GM18526 (cell line): ENCODE measurements around the gene PDHX.

Source experiments
- POLR2A ChIP-seq: IDR thresholded peaks from 3 replicates; pipeline ENCODE4 v1.6.1; 2011; ENCODE audit not compliant: insufficient read length; ENCODE audit errors: extremely low read depth

PDHX gene

DNA sequence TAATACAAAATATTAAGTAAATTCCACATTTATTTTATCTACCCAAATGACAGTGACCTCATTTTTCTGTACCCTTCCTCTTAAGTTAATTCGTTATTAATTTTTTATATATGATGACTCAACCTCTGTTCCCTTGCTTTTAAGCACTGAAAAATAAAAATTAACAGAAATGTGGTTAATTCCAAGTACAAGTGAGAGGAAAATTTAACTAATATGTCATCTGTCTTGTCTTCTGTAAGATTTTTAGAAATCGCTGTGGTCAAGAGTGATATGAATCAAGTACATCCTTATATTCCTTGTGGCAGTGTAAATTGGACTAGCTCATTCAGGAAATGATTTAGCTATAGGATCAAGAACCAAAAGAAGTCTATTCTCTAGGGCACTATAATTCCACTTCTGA, 74.5 kb downstream of the PDHX start:
- TF ChIP-seq POLR2A: no peak

DNA sequence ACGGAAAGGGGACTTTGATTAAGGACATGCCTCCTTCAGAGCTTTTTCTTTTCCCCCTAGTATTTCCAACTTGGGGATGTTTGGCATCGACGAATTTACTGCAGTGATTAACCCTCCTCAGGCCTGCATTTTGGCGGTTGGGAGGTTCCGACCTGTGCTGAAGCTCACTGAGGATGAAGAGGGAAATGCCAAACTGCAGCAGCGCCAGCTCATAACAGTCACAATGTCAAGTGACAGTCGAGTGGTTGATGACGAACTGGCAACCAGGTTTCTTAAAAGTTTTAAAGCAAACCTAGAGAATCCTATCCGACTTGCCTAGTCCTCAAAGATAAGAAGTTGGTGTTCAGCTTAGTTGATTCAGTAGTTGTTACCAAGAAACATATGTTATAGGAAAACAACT, 78.4 kb downstream of the PDHX start:
- no peak for TF ChIP-seq POLR2A

DNA sequence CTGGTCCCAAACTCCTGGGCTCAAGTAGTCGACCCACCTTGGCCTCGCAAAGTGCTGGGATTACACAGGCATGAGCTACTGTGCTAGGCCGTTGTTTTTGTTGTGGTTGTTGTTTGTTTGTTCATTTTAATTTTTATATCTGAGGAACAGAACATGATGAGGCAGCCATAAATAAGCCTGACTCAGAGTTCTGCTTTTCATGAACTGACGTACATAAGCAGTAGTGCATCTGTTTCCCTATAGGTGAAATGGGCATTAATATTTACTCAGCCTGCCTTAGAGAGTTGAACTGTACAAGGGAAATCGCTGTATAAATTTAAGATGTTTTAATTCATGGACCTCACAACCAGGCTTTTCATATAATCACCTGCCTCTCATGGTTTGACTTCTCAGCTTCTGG, 80.5 kb downstream of the PDHX start:
- no peak for TF ChIP-seq POLR2A

DNA sequence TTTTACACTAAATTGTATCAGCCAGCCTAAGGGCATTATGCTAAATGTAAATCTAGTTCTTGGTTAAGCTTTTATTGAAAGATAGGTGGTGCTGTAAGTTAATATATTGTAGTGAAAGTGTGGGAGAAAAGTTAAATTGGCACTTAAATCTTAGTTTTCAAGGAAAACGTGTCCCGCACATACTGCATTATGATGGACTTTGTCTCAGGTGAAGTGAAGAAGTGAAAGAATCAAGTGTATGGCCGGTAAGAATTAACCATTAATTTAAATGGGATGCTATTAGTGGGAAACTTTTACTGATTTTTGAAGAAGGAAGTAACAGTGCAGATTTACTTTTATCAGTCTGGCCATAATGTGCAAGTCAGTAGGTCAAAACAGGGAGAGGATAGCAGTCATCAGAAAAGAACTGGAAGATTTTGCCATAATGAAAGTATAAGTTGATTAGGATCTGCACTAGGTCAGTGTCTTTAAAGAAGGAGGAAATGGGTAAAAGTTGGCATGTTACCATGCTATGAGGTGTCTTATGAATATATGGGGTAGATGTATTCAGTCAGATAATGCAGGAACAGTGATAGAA, 81.6 kb downstream of the PDHX start:
- no peak for TF ChIP-seq POLR2A

DNA sequence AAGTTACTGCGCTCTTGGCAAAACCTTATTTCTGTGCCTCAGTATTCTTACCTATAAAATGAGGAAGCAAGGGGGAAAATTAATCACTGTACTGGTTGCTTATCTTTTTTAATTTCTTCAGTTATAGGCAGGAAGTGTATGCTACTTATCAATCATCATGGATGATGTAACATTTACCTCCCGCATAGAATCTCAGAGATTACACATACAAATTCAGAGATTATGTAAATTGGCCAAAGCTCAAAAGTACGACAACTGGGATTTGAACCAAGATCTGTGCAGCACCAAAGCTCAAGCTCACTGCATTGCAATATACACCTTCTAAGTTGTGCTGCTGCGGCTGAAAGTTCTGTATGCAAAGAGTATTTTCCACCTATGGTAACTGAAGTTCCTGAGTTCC, 83.0 kb downstream of the PDHX start:
- TF ChIP-seq POLR2A: no peak

DNA sequence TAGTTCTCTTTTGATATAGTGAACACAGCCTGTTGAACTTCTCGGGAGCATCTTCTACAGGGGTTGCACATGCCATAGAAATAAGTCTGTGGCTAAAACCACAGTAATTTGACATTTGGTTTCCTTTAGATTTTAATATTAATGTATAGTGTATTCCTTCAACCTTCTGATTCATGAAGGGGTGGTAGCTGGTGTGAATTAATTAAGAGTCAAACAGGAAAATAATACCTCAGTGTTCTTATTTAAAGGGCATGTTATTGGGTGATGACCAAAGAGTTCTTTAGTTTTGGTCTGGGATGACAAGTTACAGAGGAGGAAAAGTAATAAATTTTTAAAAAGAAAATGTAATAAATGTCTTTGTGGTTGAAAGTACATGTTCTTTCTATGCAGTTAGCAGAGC, 86.8 kb downstream of the PDHX start:
- TF ChIP-seq POLR2A: no peak

DNA sequence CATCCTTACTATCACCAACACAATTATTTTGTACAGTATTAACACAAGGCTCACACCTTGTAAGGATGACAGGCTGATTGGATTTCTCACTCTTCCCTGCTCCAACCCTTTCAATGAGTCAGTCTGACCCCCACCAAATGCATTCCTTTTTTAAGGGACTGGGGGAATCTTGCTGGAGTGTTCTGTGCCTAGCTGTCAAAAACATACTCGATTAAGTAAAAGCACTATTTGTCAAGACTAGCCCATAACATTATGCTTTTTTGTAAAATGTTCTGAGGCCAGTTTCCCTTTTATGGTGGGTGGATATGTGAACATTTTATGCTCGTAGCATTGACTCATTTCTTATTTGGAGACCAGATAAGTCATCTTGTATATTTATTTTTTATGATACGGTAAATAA, 87.2 kb downstream of the PDHX start:
- no peak for TF ChIP-seq POLR2A

DNA sequence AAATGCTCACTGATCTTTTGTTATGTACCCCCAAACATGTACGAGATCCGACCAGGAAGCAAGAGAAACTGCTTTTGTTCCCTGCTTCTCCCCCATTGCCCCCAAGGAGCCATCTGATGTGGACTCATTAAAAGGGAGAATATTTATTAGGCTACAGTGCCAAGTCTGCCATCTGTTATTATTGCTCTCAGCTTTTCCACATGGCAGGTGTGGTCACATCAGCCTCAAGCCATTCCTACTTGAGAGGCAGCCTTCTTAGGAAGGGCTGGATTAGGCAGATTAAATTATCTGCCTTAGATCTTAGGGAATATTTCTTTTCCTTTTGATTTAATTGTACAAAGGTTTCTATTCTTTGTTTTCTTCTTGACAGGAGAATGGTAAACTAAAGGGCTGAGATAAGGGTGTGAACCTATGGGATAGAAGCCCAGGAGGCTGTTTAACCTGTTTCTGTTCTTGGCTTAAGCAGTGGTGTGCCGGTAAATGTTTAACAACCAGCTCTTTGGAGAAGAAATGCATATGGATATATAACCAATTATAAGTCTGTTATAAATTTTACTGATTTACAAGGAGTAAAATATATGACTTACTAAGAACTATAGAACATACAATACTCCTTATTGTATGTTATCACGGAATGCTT, 88.8 kb downstream of the PDHX start:
- no peak for TF ChIP-seq POLR2A

DNA sequence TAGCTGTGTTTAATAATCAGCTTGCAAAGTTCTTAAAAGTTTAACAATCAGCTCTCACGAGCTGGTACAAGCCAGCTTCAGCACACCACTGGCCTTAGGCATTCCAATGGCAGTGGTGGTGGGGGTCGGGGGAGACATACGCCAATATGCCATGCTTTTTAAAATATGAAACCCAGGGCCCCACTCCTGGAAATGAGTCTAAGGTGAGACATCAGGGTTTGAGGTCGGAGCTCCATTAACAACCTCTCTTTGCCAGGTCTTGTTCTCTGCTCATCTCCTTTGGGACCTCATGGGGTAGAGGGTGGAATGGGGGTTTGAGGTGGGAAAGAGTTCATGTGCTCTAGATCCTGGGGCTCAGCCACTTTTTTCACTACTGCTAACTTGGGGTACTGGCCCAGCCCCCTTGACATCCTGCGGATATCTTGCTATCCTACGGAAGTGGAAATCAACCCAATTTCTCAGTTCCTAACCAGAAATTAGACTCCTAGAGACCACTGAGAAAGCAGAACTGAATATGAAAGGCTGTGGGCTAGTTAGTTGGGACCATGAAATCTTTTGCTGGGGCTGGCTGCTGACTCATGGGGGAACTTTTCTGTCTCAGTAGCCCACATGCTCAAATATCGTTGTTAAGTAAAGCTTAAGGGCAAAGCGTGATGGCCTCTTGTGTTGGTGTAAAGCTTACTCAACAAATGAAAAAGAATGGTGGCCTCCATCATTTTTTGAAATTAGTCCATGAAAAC, 90.1 kb downstream of the PDHX start:
- TF ChIP-seq POLR2A: no peak

DNA sequence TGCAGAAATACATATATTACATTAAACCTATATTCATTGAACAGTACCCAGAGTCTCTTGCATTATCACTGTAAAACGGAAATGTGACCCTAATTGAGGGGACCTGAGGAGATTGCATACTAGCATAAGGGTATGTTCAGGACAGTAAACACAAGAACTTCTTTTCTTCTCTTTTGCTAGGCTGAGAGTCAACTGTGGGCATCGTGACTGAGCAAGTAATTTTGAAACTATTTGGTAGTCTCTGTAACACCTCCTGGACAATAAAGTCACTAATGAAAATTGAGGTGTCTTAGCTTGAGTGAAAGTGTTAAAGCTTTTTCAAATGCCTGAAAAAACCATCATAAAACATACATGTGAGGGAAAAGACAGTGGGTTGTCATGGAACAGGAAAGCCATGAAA, 90.9 kb downstream of the PDHX start:
- no peak for TF ChIP-seq POLR2A

DNA sequence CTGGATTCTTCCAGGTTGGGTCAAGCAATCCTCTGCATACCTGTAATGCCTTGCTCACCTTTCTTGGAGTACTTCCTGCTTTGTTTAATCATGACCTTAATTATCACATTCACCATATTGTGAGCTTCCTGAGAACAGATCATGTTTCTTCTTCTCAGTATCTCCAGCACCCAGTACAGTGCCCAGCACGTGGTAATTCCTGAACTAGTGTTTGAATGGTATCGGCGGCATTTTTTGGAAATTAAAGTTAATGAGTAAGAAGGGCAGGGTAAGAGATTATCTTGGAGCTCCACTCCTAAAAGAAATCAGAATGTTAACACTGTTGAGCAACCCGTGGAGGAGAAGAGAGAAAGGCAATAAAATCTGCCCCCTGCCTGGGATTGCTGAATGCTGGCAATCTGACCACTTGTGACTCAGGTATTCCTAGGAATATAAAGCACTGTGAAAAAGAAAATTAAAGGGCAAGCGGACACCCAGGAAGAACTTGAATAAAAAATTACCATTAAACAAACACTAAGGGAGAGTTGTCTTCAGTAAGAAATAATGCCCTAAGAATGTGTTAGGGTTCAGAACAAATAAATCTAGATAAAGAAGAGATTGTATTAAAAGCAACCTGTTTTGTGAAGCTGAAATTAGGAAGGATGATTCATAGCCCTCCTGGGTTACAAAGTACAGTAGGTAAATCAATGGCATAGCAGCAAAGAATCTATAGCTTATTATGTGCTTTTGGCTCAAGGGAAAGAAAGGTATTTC, 92.9 kb downstream of the PDHX start:
- TF ChIP-seq POLR2A: no peak

DNA sequence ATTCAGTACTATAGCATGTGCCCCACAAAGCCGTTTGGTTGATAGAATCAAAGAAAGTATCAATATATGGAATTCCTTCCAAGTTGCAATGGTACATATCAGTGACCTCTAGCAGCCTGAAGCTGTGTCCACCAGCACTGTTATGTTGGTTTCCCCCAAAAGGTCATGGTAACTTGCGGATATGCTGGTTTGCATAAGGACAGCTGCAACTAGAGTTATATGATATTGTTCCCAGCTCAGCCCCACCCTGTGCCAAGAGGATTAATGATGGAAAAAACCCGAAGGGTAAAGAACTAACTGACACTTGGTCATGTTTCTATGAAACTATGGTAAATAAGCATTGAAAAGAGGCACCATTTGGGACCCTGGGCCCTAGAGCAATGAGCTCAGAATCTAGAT, 93.5 kb downstream of the PDHX start:
- no peak for TF ChIP-seq POLR2A

DNA sequence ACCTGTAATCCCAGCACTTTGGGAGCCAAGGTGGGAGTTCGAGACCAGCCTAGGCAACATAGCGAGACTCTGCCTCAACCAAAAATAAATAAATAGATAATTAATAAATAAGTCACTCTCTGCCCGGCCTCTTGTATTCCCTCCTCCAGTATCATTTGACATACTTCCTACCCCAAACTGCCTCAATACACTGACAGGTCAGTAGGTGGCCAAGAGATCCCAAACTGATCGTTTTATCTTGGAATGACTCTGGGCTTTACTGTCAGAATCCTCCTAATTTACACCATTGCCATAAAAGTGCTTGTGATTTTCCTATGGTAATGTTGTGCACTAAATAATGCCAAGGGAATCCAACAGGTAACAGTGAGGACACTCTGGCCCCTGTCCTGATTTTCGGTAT, 94.2 kb downstream of the PDHX start:
- TF ChIP-seq POLR2A: no peak

DNA sequence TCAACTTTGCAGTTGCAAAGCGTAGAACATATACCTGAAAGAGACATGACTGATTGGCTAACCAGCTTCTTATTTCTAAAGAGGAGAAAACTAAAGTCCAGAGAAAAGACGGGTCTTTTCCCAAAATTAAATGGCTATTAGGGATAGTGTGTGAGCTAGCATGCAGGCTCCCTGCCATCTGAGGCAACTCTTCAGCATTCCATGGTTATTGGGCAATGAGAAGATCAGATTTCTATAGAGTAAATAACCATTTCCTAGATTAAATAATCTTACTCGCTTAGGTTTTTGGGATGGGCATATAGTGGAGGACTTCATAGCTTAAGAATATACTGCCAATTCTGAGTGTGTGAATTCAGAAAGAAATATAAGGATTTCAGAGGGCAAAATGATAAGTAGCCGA, 95.0 kb downstream of the PDHX start:
- TF ChIP-seq POLR2A: no peak

DNA sequence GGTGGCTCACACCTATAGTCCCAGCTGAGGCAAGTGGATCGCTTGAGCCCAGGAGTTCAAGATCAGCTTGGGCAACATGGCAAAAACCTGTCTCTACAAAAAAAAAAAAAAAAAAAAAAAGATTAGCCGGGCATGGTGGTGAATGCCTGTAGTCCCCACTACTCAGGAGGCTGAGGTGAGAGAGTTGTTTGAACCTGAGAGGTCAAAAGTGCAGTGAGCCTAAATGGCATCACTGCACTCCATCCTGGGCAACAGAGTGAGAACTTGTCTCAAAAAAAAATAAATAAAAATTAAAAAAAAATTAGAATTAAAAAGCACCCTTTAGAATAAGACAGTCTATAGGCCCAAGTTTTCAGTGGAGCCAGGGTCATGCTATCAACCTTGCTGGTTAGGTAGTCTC, 95.5 kb downstream of the PDHX start:
- no peak for TF ChIP-seq POLR2A

DNA sequence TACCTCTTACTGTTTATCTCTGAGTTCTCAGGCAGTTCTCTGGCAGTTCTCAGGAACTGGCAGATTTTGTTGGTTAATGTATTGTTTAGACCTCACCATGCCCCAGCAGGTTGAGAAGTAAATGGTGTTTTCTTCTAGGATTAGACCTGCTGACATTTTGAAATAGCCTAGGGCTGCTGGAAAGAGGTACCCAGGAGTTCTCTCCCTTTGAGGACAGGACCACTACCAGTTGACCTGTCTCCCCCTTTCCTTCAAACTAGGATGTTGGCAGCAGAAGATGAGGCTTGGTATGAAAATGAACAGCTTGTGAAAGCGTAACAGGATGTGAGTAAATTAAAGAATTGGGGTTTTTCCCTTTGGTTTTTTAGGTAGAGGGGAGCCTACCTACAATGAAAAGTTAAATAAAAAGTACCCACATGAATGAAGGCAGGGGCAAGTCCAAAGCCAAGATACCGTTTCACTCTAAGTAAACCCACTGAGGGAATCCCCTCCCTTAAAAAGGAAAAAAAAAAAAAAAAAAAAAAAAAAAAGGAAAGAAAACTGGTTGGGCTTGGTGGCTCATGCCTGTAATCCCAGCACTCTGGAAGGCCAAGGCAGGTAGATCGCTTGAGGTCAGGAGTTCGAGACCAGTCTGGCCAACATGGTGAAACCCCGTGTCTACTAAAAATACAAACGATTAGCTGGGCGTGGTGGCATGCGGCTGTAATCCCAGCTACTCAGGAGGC, 96.2 kb downstream of the PDHX start:
- no peak for TF ChIP-seq POLR2A
